Measurements from ENCODE around the gene CD300H.
"Not testable (repeated sequence)": the region's sequence is repeated elsewhere in the genome, so short reads cannot be mapped to it uniquely, and the experiment has no call there.

CD300H gene

GRCh38 chr17:74584292-74585060, 17.2 kb upstream of the CD300H start:
- no peak for DNase-seq

- DNase-seq = no peak
These were observed 15.3 kb upstream of the CD300H start for GRCh38 chr17:74582633-74583032.

GRCh38 chr17:74579900-74580299, 12.6 kb upstream of the CD300H start:
- DNase-seq = no peak

GRCh38 chr17:74578979-74579378, 11.7 kb upstream of the CD300H start:
- no peak for DNase-seq

GRCh38 chr17:74574489-74575142, 7.3 kb upstream of the CD300H start:
- DNase-seq = no peak

- not testable (repeated sequence) for DNase-seq
These were observed 6.3 kb upstream of the CD300H start for GRCh38 chr17:74573635-74574034.

GRCh38 chr17:74573169-74573568, 5.9 kb upstream of the CD300H start:
- DNase-seq = no peak

- DNase-seq = no peak
These were observed 4.4 kb upstream of the CD300H start for GRCh38 chr17:74571621-74572270.

- no peak for DNase-seq
These were observed 2.0 kb upstream of the CD300H start for GRCh38 chr17:74569020-74570003.

GRCh38 chr17:74568106-74568873, 981 bp upstream of the CD300H start:
- DNase-seq = no peak

GRCh38 chr17:74566132-74566753, 1.1 kb downstream of the CD300H start:
- DNase-seq = no peak

GRCh38 chr17:74565126-74565525, 2.2 kb downstream of the CD300H start:
- DNase-seq = no peak

- DNase-seq = no peak
These were observed 4.0 kb downstream of the CD300H start for GRCh38 chr17:74563358-74563757.

- DNase-seq = no peak
These were observed 5.7 kb downstream of the CD300H start for GRCh38 chr17:74561586-74561985.

- no peak for DNase-seq
These were observed 8.3 kb downstream of the CD300H start for GRCh38 chr17:74558882-74559519.

- not testable (repeated sequence) for DNase-seq
These were observed 8.9 kb downstream of the CD300H start for GRCh38 chr17:74558402-74558801.

- DNase-seq = no peak
These were observed 11.8 kb downstream of the CD300H start for GRCh38 chr17:74555427-74555940.

GRCh38 chr17:74554909-74555308, 12.4 kb downstream of the CD300H start:
- DNase-seq = no peak

GRCh38 chr17:74552037-74552436, 15.3 kb downstream of the CD300H start:
- DNase-seq = no peak

- DNase-seq = no peak
These were observed 16.7 kb downstream of the CD300H start for GRCh38 chr17:74550602-74551001.

GRCh38 chr17:74549343-74549742, 18.0 kb downstream of the CD300H start:
- no peak for DNase-seq
